Stomach (tissue), 9 donors: Measurements from ENCODE around the gene RPTOR. TPM values are rescaled to one million over a fixed set of nuclear protein-coding genes. Genes with fewer than 3 reads are reported as not detected.

ENCODE experiments used
- DNase-seq, 2 donors: peaks; one replicate each; pipeline versions ENCODE4 v3.0.0 to v3.0.0-alpha.2; 2013 to 2019
- H3K27ac ChIP-seq, 5 donors: fragments of 200-600 bp in 4 of 5; sonication (generic) in 4 of 5; one replicate each; pipeline ENCODE4 v1.5.1; 2013 to 2019; ENCODE audit warnings: mild to moderate bottlenecking in 1 of 5, moderate library complexity in 1 of 5
- H3K27me3 ChIP-seq, 3 donors: fragments of 200-600 bp; sonication (generic); one replicate each; pipeline ENCODE4 v1.5.1; 2017 to 2019; ENCODE audit warnings: mixed run types in 1 of 3
- H3K36me3 ChIP-seq, 4 donors: fragments of 200-600 bp; sonication (generic); 1 replicate in 3 of 4; 2 replicates in 1 of 4; pipeline ENCODE4 v1.5.1; 2016 to 2019
- H3K4me1 ChIP-seq, 4 donors: fragments of 200-600 bp; sonication (generic); one replicate each; pipeline ENCODE4 v1.5.1; 2016 to 2019
- H3K4me3 ChIP-seq, 4 donors: fragments of 200-600 bp; sonication (generic) in 3 of 4; one replicate each; pipeline ENCODE4 v1.5.1; 2016 to 2019; ENCODE audit warnings: mild to moderate bottlenecking in 1 of 4
- H3K9me3 ChIP-seq, 4 donors: fragments of 200-600 bp; sonication (generic); one replicate each; pipeline ENCODE4 v1.5.1; 2016 to 2019
- CTCF ChIP-seq, 7 experiments: fragments of 450-650 bp in 4 of 7; fragments of 200-600 bp in 3 of 7; sonication (generic) in 3 of 7; IDR thresholded peaks; one replicate each; pipeline ENCODE4 v1.5.1; 2016 to 2019; ENCODE audit warnings: antibody characterized with exemption in 7 of 7, control low read depth in 2 of 7, mild to moderate bottlenecking in 1 of 7
- EP300 ChIP-seq: sonication (generic); formaldehyde crosslinking; IDR thresholded peaks from one replicate; pipeline ENCODE4 v1.6.1; 2017; ENCODE audit warnings: antibody characterized with exemption
- POLR2A ChIP-seq, 4 donors: fragments of 450-650 bp; IDR thresholded peaks; one replicate each; pipeline ENCODE4 v1.6.1; 2016; ENCODE audit warnings: antibody characterized with exemption in 4 of 4, control low read depth in 2 of 4, mild to moderate bottlenecking in 1 of 4, moderate library complexity in 1 of 4
- POLR2AphosphoS5 ChIP-seq, 3 donors: sonication (generic); formaldehyde crosslinking; IDR thresholded peaks; one replicate each; pipeline ENCODE4 v1.6.1; 2016; ENCODE audit warnings: antibody characterized with exemption in 3 of 3
- WGBS, 5 donors: extraction: QIAGEN DNeasy Blood & Tissue Kit in 3 of 5; methylation state at CpG; one replicate each; pipeline versions ENCODE4 v1.1.5 to v1.1.7; 2013 to 2018; 5-methylcytosine and 5-hydroxymethylcytosine counted together
- intact Hi-C: fragments of 100-400 bp; cut with DNase I; formaldehyde crosslinking; loops from one replicate; pipeline ENCODE4 v1.15.1; 2023; ENCODE audit warnings: low total_unique reads
- polyA plus RNA-seq, 3 donors: library from polyadenylated mRNA; stranded (reverse); fragments of 200-250 nt; gene quantifications; one replicate each; pipeline ENCODE4 v1.2.3, GENCODE V29; 2013
- total RNA-seq, 5 donors: library from RNA; depleted of rRNA; stranded (reverse); fragments of >200 nt; gene quantifications; one replicate each; pipeline versions ENCODE4 v1.1.0 to v1.2.3, GENCODE V29; 2014 to 2016
- donor health status: healthy with polysubstance abuse.
- donor health status: Bipolar disorder and iron deficiency.
- donor health status: healthy.

The RPTOR gene
- total and polyA plus RNA-seq, 8 donors: 3.8 to 103 (median 19.3) TPM

- Histone ChIP-seq H3K4me1 (peaks cover 12 to 34% (median 17%) of the 10 kb centered on the region in 4 donors), H3K27me3 (no peaks in the 10 kb centered on the region), H3K9me3 (no peaks in the 10 kb centered on the region), H3K36me3 (no peaks in the 10 kb centered on the region), H3K27ac (no peak overlapping the region), H3K4me3 (no peak overlapping the region)
- intact Hi-C loops: no loop called here
- 96 to 99% (median 97%) methylated on average over 7 of the region's 7 CpGs for WGBS, 5 donors
- DNase-seq: no peak
- TF ChIP-seq POLR2AphosphoS5 (IDR thresholded peaks at IDR 0.05) (no peak), EP300 (no peak), CTCF (IDR thresholded peaks at IDR 0.05) (no peak), POLR2A (IDR thresholded peaks at IDR 0.05) (no peak)
Measured at GRCh38 chr17:80604670-80605010, 60.0 kb downstream of the RPTOR start.

DNA sequence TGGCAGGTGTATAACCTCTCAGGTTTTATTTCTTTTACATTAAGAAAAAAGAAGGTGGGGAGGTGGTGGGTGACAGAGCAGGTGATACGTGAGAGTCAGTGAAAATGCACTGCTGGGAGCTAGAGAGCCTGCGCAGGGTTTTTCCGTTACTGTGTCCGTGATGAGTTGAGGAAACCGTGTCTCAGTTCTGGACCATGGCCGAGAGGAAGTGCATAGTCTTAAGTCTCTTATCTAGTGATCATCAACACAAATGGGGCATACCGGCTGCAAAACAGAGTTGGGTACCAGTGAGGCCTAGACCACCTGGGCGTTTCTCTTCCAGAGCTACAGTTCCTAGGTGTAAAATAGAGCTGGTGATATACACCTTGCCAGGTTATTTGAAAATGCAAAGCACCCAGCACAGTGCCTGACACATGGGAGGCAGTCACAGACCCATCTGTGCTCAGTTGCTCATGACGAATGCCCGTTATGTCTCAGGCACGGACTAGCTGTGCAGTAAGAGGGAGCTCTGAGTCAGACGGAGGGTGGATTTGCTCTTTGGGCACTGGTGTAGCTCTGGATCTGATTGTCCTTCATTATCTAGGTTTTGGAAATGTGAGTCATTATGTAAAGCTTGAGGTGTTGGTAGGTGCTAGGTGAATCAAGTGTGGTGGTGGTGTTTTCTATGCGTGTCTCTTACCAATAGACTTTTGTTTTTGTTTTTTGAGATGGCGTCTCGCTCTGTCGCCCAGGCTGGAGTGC is 60.9 kb downstream of the RPTOR start:
- Histone ChIP-seq H3K36me3 (no peaks in the 10 kb centered on the region), H3K27ac (no peak overlapping the region), H3K4me3 (no peak overlapping the region), H3K4me1 (peaks cover 4 to 26% (median 9%) of the 10 kb centered on the region in 4 donors), H3K9me3 (no peaks in the 10 kb centered on the region), H3K27me3 (no peaks in the 10 kb centered on the region)
- peak in 1 of 2 donors; percentile 44 for DNase-seq
- intact Hi-C loops: no loop called here
- 60 to 76% (median 68%) methylated on average over 16 of the region's 16 CpGs for WGBS, 5 donors
- no peak for TF ChIP-seq EP300
- peak in 1 of 3 donors; percentile 62 for TF ChIP-seq POLR2AphosphoS5 (IDR thresholded peaks at IDR 0.05)
- no peak for TF ChIP-seq POLR2A (IDR thresholded peaks at IDR 0.05)
- no peak for TF ChIP-seq CTCF (IDR thresholded peaks at IDR 0.05)

- Histone ChIP-seq H3K4me1 (peaks cover 4 to 19% (median 7%) of the 10 kb centered on the region in 4 donors), H3K36me3 (no peaks in the 10 kb centered on the region), H3K9me3 (no peaks in the 10 kb centered on the region), H3K27ac (no peak overlapping the region), H3K4me3 (no peak overlapping the region), H3K27me3 (no peaks in the 10 kb centered on the region)
- 96 to 99% (median 97%) methylated on average over 12 of the region's 12 CpGs for WGBS, 5 donors
- intact Hi-C loops: no loop called here
- TF ChIP-seq EP300: no peak
- TF ChIP-seq CTCF (IDR thresholded peaks at IDR 0.05): no peak
- TF ChIP-seq POLR2A (IDR thresholded peaks at IDR 0.05): no peak
- no peak for TF ChIP-seq POLR2AphosphoS5 (IDR thresholded peaks at IDR 0.05)
- no peak for DNase-seq
Measured at GRCh38 chr17:80608326-80608725, 63.7 kb downstream of the RPTOR start.

GRCh38 chr17:80609757-80610156 is 65.1 kb downstream of the RPTOR start:
- H3K4me1 ChIP-seq: peaks cover 0 to 11% (median 6%) of the 10 kb centered on the region in 4 donors
- H3K27ac ChIP-seq: no peak overlapping the region
- intact Hi-C loops: no loop called here
- TF ChIP-seq POLR2A (IDR thresholded peaks at IDR 0.05) (no peak), CTCF (IDR thresholded peaks at IDR 0.05) (no peak), EP300 (no peak), POLR2AphosphoS5 (IDR thresholded peaks at IDR 0.05) (no peak)
- no peak overlapping the region for H3K4me3 ChIP-seq
- DNase-seq: no peak
- H3K27me3 ChIP-seq: no peaks in the 10 kb centered on the region
- no peaks in the 10 kb centered on the region for H3K9me3 ChIP-seq
- no peaks in the 10 kb centered on the region for H3K36me3 ChIP-seq
- WGBS, 5 donors: 89 to 95% (median 90%) methylated on average over 5 of the region's 5 CpGs
